Effector memory CD8-positive, alpha-beta T cell (primary cell): ENCODE data around the gene ANXA2.

Experiments used
- ATAC-seq: fragments of 150-1000 bp; cut with Tn5 transposase; replicated peaks from 2 replicates; pipeline ENCODE4 v1.10.0; 2021; ENCODE audit warnings: mild to moderate bottlenecking, moderate library complexity
- DNase-seq, 3 experiments: peaks; one replicate each; pipeline ENCODE4 v3.0.0; 2021
- H3K27ac Mint-ChIP-seq, 2 donors: one replicate each; pipeline ENCODE4 v1.8.0; 2022; ENCODE audit warnings: mild to moderate bottlenecking in 2 of 2, mixed read lengths in 2 of 2, moderate library complexity in 2 of 2
- H3K27me3 Mint-ChIP-seq, 2 donors: one replicate each; pipeline ENCODE4 v1.8.0; 2022; ENCODE audit warnings: mixed read lengths in 2 of 2
- H3K36me3 Mint-ChIP-seq: one replicate; pipeline ENCODE4 v1.8.0; 2022; ENCODE audit warnings: mild to moderate bottlenecking, moderate library complexity, mixed read lengths; ENCODE audit not compliant: insufficient read depth
- H3K4me1 Mint-ChIP-seq, 2 donors: one replicate each; pipeline ENCODE4 v1.8.0; 2022; ENCODE audit warnings: low read depth in 2 of 2, mixed read lengths in 2 of 2
- H3K4me3 Mint-ChIP-seq, 2 donors: one replicate each; pipeline ENCODE4 v1.8.0; 2022; ENCODE audit warnings: mild to moderate bottlenecking in 2 of 2, mixed read lengths in 2 of 2, moderate library complexity in 2 of 2
- H3K9me3 Mint-ChIP-seq, 2 donors: one replicate each; pipeline ENCODE4 v1.8.0; 2022; ENCODE audit warnings: mixed read lengths in 2 of 2

Gene ANXA2

DNA sequence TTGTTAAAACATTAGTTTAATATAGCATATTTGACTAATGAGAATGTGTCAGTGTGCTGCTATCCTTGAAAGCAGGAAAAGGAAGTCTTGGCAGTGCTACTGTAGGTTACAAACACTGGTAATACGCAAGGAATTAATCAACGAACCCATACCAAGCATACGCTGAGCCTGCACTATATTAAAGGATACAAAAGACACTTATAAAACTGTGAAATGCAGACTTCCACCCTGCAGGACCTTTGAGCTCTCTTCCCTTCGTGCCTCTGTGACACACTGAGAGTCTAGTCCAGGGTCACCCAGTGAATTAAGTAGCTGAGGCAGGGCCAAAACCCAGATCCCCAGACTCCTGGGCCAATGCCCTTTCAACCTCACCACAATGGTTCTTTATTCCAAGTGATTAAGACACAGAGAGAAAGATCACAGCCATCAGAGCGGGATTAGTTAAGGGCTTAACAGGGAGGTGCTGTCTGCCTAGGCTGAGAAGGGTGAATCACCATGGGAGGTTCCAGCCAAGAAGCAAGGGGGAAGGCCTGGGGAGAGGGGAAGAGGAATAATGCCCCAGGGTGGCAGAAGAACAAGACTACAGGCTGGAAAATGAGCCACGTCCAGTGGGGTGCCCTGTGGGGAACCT, 6.8 kb downstream of the ANXA2 start:
- Mint-ChIP-seq H3K27ac (peak overlapping the region; percentile 38 to 82), H3K27me3 (no peaks in the 10 kb centered on the region), H3K36me3 (peaks cover 9% of the 10 kb centered on the region), H3K4me3 (peak overlapping the region; percentile 0 to 10), H3K9me3 (no peaks in the 10 kb centered on the region), H3K4me1 (peaks cover 65 to 85% of the 10 kb centered on the region in 2 donors)
- DNase-seq (no peak), ATAC-seq (no peak)

DNA sequence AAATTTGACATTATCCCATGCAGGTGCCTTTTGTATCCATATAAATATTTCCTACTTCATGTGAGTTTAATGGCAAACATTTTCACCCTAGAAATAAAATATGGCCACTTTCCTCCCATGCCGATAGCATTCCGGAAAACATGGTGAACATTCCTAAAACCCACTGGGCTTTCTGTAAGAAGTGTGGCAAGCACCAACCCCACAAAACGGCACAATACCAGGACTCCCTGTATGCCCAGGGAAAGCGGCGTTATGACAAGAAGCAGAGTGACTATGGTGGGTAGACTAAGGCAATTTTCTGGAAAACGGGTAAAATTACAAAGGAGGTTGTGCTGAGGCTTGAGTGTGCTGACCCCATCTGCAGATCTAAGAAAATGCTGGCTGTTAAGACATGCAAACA, 7.6 kb downstream of the ANXA2 start:
- Mint-ChIP-seq H3K9me3 (no peaks in the 10 kb centered on the region), H3K36me3 (peaks cover 13% of the 10 kb centered on the region), H3K27me3 (no peaks in the 10 kb centered on the region), H3K4me1 (peaks cover 60 to 79% of the 10 kb centered on the region in 2 donors), H3K4me3 (peak overlapping the region; percentile 51 to 64), H3K27ac (peak overlapping the region; percentile 38 to 88)
- no peak for ATAC-seq
- DNase-seq = no peak

- peaks cover 19% of the 10 kb centered on the region for H3K36me3 Mint-ChIP-seq
- H3K4me3 Mint-ChIP-seq = peak overlapping the region; percentile 51 to 64
- peak; percentile 88 for ATAC-seq
- H3K27ac Mint-ChIP-seq = peak overlapping the region; percentile 38 to 88
- no peaks in the 10 kb centered on the region for H3K27me3 Mint-ChIP-seq
- H3K4me1 Mint-ChIP-seq = peaks cover 57 to 73% of the 10 kb centered on the region in 2 donors
- peak; percentile 28 to 36 (median 33) for DNase-seq
- no peaks in the 10 kb centered on the region for H3K9me3 Mint-ChIP-seq
These were observed 8.3 kb downstream of the ANXA2 start for GRCh38 chr15:60389261-60390077.

DNA sequence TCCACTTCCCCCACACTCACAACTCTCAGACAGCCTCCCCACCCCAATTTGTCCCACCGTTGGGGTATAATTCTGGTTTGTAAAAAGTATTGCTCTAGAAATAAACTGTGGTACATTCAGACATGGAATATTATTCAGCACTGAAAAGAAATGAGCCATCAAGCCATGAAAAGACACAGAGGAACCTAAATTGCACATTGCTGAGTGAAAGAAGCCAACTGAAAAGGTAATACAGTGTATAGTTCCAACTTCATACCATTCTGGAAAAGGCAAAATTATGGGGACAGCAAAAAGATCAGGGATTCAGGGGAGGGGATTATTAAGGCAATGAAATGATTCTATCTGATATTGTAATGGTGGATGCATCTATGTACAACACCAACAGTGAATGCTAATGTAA, 10.5 kb downstream of the ANXA2 start:
- Mint-ChIP-seq H3K4me1 (peaks cover 44 to 68% of the 10 kb centered on the region in 2 donors), H3K9me3 (no peaks in the 10 kb centered on the region), H3K27me3 (no peaks in the 10 kb centered on the region), H3K27ac (peak overlapping the region in 1 of 2 donors; percentile 55), H3K36me3 (peaks cover 25% of the 10 kb centered on the region), H3K4me3 (peak overlapping the region in 1 of 2 donors; percentile 32)
- ATAC-seq (no peak), DNase-seq (no peak)

GRCh38 chr15:60386615-60387014, 11.2 kb downstream of the ANXA2 start:
- H3K9me3 Mint-ChIP-seq = no peaks in the 10 kb centered on the region
- H3K27me3 Mint-ChIP-seq = no peaks in the 10 kb centered on the region

DNA sequence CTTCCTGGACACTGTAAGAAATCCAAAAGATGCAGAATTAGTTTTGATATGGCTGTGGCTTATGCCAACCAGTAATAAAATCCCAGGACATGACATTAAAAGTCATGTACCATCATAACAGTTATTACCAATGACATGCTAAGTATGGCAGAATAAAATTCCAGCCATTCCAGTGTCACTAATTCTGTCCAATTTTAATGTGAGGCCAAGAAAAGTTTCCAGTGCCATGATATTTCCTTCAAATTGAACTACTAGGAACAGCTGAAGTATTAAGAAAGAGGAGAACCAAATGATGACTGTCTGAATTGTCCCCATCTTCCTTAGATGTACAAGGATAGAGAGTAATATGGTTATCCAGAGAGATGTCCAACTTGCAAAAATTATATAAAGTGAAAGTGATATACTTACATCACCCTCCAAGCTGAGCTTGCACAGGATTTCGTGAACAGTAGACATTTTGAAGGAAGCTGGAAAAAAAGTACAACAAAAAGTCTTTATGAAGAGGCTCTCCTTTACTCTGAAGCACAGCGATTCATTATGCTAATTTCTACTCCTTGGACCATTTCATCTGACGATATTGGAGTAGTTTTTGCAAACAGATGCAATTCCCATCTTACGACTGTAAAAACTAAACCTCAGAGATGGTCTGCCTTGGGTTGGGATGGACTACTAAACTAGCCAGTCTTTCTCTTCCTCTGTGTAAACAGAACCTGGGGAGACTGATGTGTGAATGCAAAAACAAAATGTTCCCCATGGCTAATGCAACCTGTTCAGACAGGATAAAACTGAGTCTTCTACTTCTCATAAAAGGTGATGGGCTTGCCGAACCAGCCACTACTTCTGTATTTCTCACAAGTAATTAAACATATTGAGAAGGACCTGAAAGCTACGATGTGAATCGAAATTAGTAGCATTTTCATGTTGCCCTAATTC, 11.9 kb downstream of the ANXA2 start:
- peaks cover 36% of the 10 kb centered on the region for H3K36me3 Mint-ChIP-seq
- H3K4me3 Mint-ChIP-seq = no peak overlapping the region
- peaks cover 41 to 68% of the 10 kb centered on the region in 2 donors for H3K4me1 Mint-ChIP-seq
- H3K27me3 Mint-ChIP-seq = no peaks in the 10 kb centered on the region
- peak overlapping the region in 1 of 2 donors; percentile 28 for H3K27ac Mint-ChIP-seq
- DNase-seq (no peak), ATAC-seq (no peak)
- no peaks in the 10 kb centered on the region for H3K9me3 Mint-ChIP-seq

More at GRCh38 chr15:60386615-60387014, 11.2 kb downstream of the ANXA2 start:
- ATAC-seq (no peak), DNase-seq (no peak)
- Mint-ChIP-seq H3K4me3 (peak overlapping the region in 1 of 2 donors; percentile 32), H3K27ac (peak overlapping the region in 1 of 2 donors; percentile 28), H3K4me1 (peaks cover 41 to 68% of the 10 kb centered on the region in 2 donors), H3K36me3 (peaks cover 29% of the 10 kb centered on the region)

- Mint-ChIP-seq H3K27me3 (no peaks in the 10 kb centered on the region), H3K4me3 (no peak overlapping the region), H3K9me3 (no peaks in the 10 kb centered on the region), H3K36me3 (peaks cover 47% of the 10 kb centered on the region), H3K27ac (no peak overlapping the region), H3K4me1 (peaks cover 31 to 56% of the 10 kb centered on the region in 2 donors)
- DNase-seq = no peak
- no peak for ATAC-seq
These were observed 13.2 kb downstream of the ANXA2 start for GRCh38 chr15:60384526-60385126.

DNA sequence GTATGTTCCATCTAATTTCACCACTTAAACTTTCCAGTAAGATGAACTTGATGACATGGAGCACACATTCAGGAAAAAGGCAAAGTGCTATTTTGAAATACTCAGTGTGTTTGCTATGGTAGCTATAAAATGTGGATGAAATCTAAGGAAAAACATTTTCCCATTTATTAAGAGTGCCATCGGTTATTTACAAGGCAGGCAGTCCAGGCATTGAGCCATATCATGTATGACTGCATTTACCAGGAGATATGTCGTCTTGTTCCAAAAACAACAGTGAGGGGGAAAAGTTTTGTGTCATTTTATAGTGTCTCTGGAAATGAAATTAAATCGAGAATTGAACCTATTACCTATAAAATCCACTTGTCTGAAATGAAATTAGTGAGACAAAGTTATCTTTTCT, 13.7 kb downstream of the ANXA2 start:
- Mint-ChIP-seq H3K4me3 (no peak overlapping the region), H3K9me3 (no peaks in the 10 kb centered on the region), H3K36me3 (peaks cover 45% of the 10 kb centered on the region), H3K27ac (no peak overlapping the region), H3K27me3 (no peaks in the 10 kb centered on the region), H3K4me1 (peaks cover 26 to 50% of the 10 kb centered on the region in 2 donors)
- no peak for DNase-seq
- ATAC-seq = no peak

GRCh38 chr15:60382773-60383674, 14.8 kb downstream of the ANXA2 start:
- ATAC-seq (no peak), DNase-seq (no peak)
- Mint-ChIP-seq H3K27me3 (no peaks in the 10 kb centered on the region), H3K27ac (peak overlapping the region; percentile 8 to 36), H3K9me3 (no peaks in the 10 kb centered on the region), H3K36me3 (peaks cover 53% of the 10 kb centered on the region), H3K4me1 (peaks cover 20 to 43% of the 10 kb centered on the region in 2 donors), H3K4me3 (no peak overlapping the region)

DNA sequence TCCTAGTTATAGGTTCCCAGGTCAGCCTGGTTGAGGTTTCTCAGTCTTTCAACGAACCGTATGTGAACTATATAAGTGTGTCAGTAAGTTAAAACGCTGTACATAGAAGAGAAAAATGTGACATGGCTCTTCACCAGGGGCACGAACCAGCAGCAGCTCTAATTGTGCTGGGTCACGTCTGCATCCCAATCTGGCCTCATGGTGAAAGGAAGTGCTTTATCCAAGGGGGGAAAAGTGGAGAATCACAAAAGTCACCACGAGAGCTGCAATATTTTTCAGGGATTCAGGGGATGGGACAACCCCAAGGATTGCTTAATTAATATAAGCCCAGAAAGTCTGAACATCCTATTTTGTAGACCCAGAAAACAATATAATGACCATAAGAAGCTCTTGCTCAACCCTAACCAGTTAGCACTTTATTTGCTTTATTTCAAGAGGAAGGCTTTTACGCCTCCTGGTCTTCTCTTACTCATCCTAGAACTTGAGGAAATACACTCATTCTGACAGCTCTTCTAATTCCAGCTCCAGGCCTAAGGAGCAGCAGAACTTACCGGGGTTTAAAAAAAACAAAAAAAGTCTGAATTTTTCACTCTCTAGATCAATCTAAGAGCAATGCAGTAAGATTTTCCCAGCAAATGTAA, 16.5 kb downstream of the ANXA2 start:
- Mint-ChIP-seq H3K27ac (peak overlapping the region in 1 of 2 donors; percentile 38), H3K9me3 (no peaks in the 10 kb centered on the region), H3K27me3 (no peaks in the 10 kb centered on the region), H3K4me3 (no peak overlapping the region), H3K36me3 (peaks cover 60% of the 10 kb centered on the region), H3K4me1 (peaks cover 10 to 30% of the 10 kb centered on the region in 2 donors)
- ATAC-seq (no peak), DNase-seq (no peak)

GRCh38 chr15:60379525-60380274, 18.1 kb downstream of the ANXA2 start:
- Mint-ChIP-seq H3K4me1 (peaks cover 9 to 34% of the 10 kb centered on the region in 2 donors), H3K27me3 (no peaks in the 10 kb centered on the region), H3K36me3 (peaks cover 61% of the 10 kb centered on the region), H3K27ac (no peak overlapping the region), H3K9me3 (no peaks in the 10 kb centered on the region), H3K4me3 (no peak overlapping the region)
- no peak for DNase-seq
- ATAC-seq = no peak
